OCI-LY1 (cell line): ENCODE results near the gene POGLUT2.

ENCODE experiments used
- H2AFZ ChIP-seq: fragments of 200-600 bp; sonication (generic), shearing (Covaris generic); 2 replicates; pipeline ENCODE4 v1.6.0; 2014; ENCODE audit warnings: antibody characterized with exemption, mild to moderate bottlenecking, low read length
- H3F3A ChIP-seq: fragments of 200-600 bp; sonication (generic), shearing (Covaris generic); 2 replicates; pipeline ENCODE4 v1.6.0; 2014; ENCODE audit warnings: mild to moderate bottlenecking, antibody characterized with exemption, low read length, moderate library complexity; ENCODE audit not compliant: insufficient read depth
- H3K27ac ChIP-seq: fragments of 200-600 bp; sonication (generic); 2 replicates; pipeline ENCODE4 v1.5.1; 2014; ENCODE audit warnings: low read length, mixed run types, mild to moderate bottlenecking, low read depth; ENCODE audit not compliant: poor library complexity, severe bottlenecking
- H3K27me3 ChIP-seq: fragments of 200-600 bp; sonication (generic); 2 replicates; pipeline ENCODE4 v1.6.0; 2014; ENCODE audit warnings: antibody characterized with exemption, mild to moderate bottlenecking, low read length, moderate library complexity; ENCODE audit not compliant: insufficient read depth
- H3K36me3 ChIP-seq: fragments of 200-600 bp; sonication (generic); 2 replicates; pipeline ENCODE4 v1.6.1; 2014; ENCODE audit warnings: mild to moderate bottlenecking, antibody characterized with exemption, low read length, moderate library complexity, mixed read lengths; ENCODE audit not compliant: insufficient read depth
- H3K4me1 ChIP-seq: fragments of 200-600 bp; sonication (generic); 2 replicates; pipeline ENCODE4 v1.5.1; 2014; ENCODE audit warnings: mild to moderate bottlenecking, low read length, moderate library complexity; ENCODE audit not compliant: insufficient read depth, severe bottlenecking
- H3K4me2 ChIP-seq: fragments of 200-600 bp; sonication (generic), shearing (Covaris generic); 2 replicates; pipeline ENCODE4 v1.6.1; 2014; ENCODE audit warnings: low read length
- H3K4me3 ChIP-seq: fragments of 200-600 bp; sonication (generic); 2 replicates; pipeline ENCODE4 v1.5.1; 2014; ENCODE audit warnings: low read length, low read depth, mild to moderate bottlenecking, mixed read lengths; ENCODE audit not compliant: poor library complexity, severe bottlenecking
- H3K79me2 ChIP-seq: fragments of 200-600 bp; shearing (Covaris generic); 2 replicates; pipeline ENCODE4 v1.6.1; 2016; ENCODE audit warnings: mixed run types, low read length, mixed read lengths; ENCODE audit not compliant: insufficient read depth
- H3K9ac ChIP-seq: fragments of 200-600 bp; sonication (generic), shearing (Covaris generic); 2 replicates; pipeline ENCODE4 v1.6.1; 2014; ENCODE audit warnings: mild to moderate bottlenecking, low read length, mixed read lengths
- H3K9me2 ChIP-seq: fragments of 200-600 bp; sonication (generic), shearing (Covaris generic); 2 replicates; pipeline ENCODE4 v1.6.1; 2014; ENCODE audit warnings: low read depth, mild to moderate bottlenecking, low read length, mixed read lengths
- H3K9me3 ChIP-seq: fragments of 200-600 bp; shearing (Covaris generic); 2 replicates; pipeline ENCODE4 v1.6.1; 2014; ENCODE audit warnings: low read length, mixed read lengths
- H4K20me1 ChIP-seq: fragments of 200-600 bp; sonication (generic), shearing (Covaris generic); 2 replicates; pipeline ENCODE4 v1.6.0; 2016; ENCODE audit warnings: mild to moderate bottlenecking, low read length; ENCODE audit not compliant: insufficient read depth
- CTCF ChIP-seq: fragments of 200-600 bp; sonication (generic), shearing (Covaris generic); IDR thresholded peaks from 2 replicates; pipeline ENCODE4 v1.5.1; 2017; ENCODE audit warnings: mild to moderate bottlenecking, antibody characterized with exemption, low read length, moderate library complexity, mixed read lengths
- EZH2 ChIP-seq: fragments of 200-600 bp; sonication (generic), shearing (Covaris generic); IDR thresholded peaks from 2 replicates; pipeline ENCODE4 v1.8.0; 2017; ENCODE audit warnings: borderline replicate concordance, mixed run types, mild to moderate bottlenecking, antibody characterized with exemption, low read length, moderate library complexity, mixed read lengths

POGLUT2 gene

DNA sequence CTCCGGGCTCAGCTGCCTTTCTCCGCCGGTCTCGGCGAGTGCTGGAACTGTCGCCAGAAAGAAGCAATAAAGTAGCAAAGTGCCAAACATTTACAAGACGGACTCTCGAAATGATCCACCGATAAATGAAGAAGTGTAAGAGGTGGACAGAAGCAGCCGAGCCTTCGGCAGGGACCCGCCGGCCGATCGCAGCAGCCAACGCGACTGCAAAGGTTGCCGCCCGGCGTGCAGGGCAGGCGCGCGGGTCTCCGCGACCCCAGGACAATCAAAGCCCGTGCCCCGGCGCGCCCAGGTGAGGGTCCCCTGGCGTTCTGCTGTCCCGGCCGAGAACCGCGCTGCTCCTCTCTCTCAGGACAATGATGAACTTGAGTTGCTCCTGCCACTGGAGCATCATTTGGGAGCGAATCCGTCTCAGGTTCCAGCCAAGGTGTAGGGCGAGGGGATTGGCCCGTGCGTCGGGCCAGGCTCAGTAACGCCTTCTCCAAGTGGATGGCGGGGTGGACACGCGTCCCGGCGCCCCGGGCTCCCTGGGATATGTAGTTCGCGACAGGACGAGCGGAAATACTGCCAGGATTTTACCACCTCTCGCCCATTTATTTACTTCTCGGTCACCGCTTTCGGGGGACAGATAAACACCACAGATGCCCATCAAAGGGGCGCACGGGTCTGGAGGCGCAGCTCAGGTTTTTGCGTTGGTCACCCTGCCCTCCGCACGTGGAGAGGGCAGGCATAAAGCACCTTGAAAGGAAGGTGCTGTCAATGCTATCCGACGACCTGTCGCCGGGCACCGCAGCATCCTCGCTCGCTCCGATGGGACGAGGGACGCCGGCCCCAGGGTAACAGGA lies at the start of gene POGLUT2, which contains the start of gene BIVM:
Gene POGLUT2, minus strand, starts transcription at position 396 of the 845 bp plus-strand sequence. Its CDS starts 306 bp downstream, at position 90.
Gene BIVM, plus strand, starts transcription at position 539 of the 845 bp plus-strand sequence. CDS start 8,149 bp downstream, outside the sequence.
- Histone ChIP-seq H3F3A (no peaks in the 10 kb centered on the region), H3K27ac (no peak within 1 kb of the TSS), H3K4me2 (no peak within 1 kb of the TSS), H3K27me3 (no peaks in the 10 kb centered on the region; the same call in 1 of the 2 replicates), H3K9ac (no peak within 1 kb of the TSS), H3K36me3 (no peaks in the 10 kb centered on the region), H3K9me3 (no peaks in the 10 kb centered on the region), H3K4me3 (no peak within 1 kb of the TSS), H3K4me1 (no peaks in the 10 kb centered on the region), H3K79me2 (no peaks in the 10 kb centered on the region), H3K9me2 (no peaks in the 10 kb centered on the region), H4K20me1 (no peaks in the 10 kb centered on the region), H2AFZ (no peak within 1 kb of the TSS)
- no peak for TF ChIP-seq CTCF
- no peak for TF ChIP-seq EZH2

DNA sequence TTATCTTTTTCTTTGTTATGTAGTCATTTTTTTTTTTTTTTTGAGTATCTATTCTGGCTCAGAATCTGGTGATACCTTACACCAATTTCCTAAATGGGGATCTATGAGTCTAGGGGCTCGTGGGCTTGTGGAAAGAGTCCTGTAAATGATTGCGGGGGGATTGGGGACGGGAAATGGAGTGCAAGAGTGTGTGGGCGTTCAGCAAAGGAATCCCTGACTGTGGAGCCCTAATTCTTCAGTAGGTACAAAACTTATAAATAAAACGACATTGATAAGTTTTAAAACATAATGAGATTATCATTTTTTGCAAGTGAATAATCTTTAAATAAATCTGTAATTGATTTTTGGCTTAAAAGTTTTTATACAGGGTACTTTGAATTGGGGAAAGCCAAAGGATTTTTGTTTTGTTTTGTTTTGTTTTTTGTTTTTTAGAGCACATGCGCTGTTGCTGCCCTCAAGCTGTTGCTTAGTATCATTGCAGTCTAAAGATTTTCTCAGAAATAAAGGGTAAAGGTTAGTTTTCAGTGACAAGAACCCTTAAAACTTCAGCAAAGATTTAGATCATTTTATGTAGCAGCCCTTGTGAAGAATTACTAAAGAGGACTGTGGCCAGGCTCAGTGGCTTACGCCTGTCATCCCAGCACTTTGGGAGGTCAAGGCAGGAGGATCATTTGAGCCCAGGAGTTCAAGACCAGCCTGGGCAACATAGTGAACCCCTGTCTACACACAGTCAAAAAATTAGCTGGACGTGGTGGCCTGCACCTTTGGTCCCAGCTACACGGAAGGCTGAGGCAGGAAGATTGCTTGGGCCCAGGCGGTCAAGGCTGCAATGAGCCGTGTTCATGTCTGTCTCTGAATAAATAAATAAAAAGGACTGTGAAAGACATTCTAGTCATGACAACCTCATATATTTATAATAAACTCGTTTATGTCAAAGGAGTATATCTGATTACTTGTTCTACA lies 48.8 kb upstream of the POGLUT2 start:
- Histone ChIP-seq H3K9ac (peak overlapping the region; percentile 84), H2AFZ (no peak overlapping the region), H3K79me2 (peaks cover 23% of the 10 kb centered on the region), H3K27me3 (no peaks in the 10 kb centered on the region), H3K4me1 (peaks cover 27% of the 10 kb centered on the region), H3K27ac (peak overlapping the region; percentile 91), H3K4me2 (peak overlapping the region; percentile 84), H3K4me3 (peak overlapping the region; percentile 70), H4K20me1 (no peaks in the 10 kb centered on the region), H3K9me2 (no peaks in the 10 kb centered on the region), H3K9me3 (no peaks in the 10 kb centered on the region), H3F3A (no peaks in the 10 kb centered on the region), H3K36me3 (peaks cover 7% of the 10 kb centered on the region; the same call in 1 of the 2 replicates)
- TF ChIP-seq CTCF, result peak; percentile 87
- no peak for TF ChIP-seq EZH2

GRCh38 chr13:102846261-102847015 lies 47.7 kb upstream of the POGLUT2 start:
- Histone ChIP-seq H3K79me2 (peaks cover 23% of the 10 kb centered on the region), H3K4me2 (peak overlapping the region; percentile 84), H2AFZ (no peak overlapping the region), H3F3A (no peaks in the 10 kb centered on the region), H3K9me3 (no peaks in the 10 kb centered on the region), H3K4me3 (peak overlapping the region; percentile 70), H3K9ac (peak overlapping the region; percentile 84), H3K9me2 (no peaks in the 10 kb centered on the region), H3K36me3 (no peaks in the 10 kb centered on the region; the same call in 1 of the 2 replicates), H4K20me1 (no peaks in the 10 kb centered on the region), H3K27me3 (no peaks in the 10 kb centered on the region), H3K27ac (peak overlapping the region; percentile 91), H3K4me1 (peaks cover 27% of the 10 kb centered on the region)
- TF ChIP-seq CTCF (no peak), EZH2 (no peak)
